Muscle of arm (tissue), 12 donors: ENCODE results near the gene PHLPP1. TPM values are rescaled to one million over a fixed set of nuclear protein-coding genes. Genes with fewer than 3 reads are reported as not detected.
"Not testable (repeated sequence)": the region's sequence is repeated elsewhere in the genome, so short reads cannot be mapped to it uniquely, and the experiment has no call there.

ENCODE experiments used
- DNase-seq: peaks from one replicate; pipeline ENCODE4 v3.0.0-alpha.2; 2013
- polyA plus RNA-seq, 12 donors: library from polyadenylated mRNA; unstranded; fragments of 120-200 nt; gene quantifications; one replicate each; pipeline ENCODE4 v1.2.1, GENCODE V29; 2013; ENCODE audit not compliant: insufficient read length in 12 of 12

PHLPP1 gene
- polyA plus RNA-seq, 12 donors = 7.3 to 12.0 (median 8.8) TPM; not detected in 1

DNA sequence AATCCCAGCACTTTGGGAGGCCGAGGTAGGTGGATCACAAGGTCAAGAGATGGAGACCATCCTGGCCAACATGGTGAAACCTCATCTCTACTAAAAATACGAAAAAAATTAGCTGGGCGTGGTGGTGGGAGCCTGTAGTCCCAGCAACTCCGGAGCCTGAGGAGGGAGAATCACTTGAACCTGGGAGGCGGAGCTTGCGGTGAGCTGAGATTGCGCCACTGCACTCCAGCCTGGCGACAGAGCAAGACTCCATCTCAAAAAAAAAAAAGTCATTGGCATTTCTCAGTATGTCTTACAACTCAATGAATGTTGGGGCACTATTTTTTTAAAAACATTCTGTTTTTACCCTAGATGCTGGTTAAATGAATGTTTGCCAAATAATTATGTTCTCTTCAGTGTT, 94.1 kb downstream of the PHLPP1 start:
- not testable (repeated sequence) for DNase-seq

DNA sequence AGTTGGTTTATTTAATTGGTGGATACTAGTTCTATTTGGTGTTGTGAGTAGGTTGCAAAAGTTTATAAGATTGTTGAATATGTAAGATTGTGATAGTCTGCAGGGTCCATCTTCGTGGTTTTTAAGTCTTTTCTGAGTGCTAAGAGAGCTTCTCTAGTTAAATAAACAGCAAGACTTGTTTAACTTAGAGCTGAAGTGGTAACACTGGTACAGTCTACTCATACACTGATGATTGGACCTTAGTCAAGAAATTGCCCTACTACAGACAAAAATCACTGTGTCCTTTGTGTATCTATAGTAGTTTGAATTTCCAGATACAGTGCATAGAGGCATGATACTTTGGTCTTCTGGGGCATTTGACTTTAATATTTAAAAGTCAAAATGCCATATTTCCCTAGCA, 94.6 kb downstream of the PHLPP1 start:
- DNase-seq = no peak

- DNase-seq = no peak
Observed at GRCh38 chr18:62810682-62811081, 95.3 kb downstream of the PHLPP1 start.

- no peak for DNase-seq
Observed at GRCh38 chr18:62811674-62812073, 96.3 kb downstream of the PHLPP1 start.

DNA sequence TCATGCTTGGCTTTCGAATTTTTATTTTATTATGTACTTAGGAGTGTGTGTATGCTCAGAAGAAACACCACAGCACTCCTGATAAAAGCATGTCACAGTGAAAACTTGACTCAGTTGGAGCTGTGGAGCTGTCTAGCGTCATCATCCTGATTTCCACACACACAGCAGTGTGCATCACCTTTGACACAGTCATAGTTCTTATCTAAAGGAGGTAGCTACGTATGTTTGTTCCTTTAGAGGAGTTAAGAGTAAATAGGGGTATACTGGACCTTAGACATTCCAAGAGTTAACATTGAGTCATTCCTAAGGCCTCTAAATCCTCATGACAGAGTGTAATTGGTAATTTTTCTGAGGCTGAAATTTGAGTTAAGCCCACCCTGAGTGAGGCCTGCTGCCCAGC, 96.9 kb downstream of the PHLPP1 start:
- DNase-seq = no peak

DNA sequence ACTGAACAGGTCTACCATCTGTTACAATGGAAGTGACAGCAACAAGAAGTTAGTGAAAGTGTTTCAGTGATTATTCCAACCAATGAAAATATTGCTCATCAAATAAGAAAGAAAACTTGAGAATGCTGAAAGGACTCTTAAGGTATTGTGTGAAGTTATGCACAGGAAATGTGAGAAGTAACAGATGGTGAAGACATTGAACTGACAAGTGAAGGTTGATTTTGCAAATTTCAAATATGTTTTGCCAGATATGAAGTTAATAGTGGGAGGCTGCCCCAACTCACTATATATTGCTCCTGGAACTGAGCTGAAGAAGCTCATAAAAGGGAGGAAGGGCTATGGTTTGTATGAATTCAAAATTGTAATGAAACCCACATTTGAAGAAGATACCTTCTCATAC, 97.5 kb downstream of the PHLPP1 start:
- no peak for DNase-seq

DNA sequence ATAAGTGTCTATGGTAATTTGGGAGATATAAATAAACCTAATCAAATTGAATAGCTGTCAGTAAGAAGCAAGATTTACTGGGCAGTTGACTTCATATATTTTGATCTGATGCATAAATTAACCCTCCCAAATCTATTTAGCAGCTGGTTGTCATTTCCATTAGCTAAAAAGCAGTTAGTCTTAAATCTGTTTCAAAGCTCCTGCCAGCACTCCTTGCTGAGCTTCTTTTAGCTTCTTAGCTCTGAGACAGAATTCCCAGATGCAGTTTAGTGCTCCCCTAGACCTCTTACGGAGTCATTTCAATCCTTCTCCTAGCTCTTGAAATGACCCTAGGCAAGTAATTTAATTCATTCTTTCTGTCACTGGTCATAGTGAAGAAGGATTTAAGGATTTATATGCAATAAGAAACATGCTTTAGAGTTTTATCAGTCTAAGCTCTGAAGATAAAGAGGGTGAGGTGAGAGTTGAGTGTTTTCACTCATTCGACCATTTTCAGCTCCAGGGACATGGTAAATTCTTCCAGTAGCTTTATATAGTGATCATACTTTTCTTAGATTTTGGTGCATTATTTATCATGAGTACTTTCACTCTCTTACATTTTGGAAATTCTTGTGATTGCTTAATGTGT, 98.9 kb downstream of the PHLPP1 start:
- no peak for DNase-seq

GRCh38 chr18:62825382-62825781, 110.0 kb downstream of the PHLPP1 start:
- DNase-seq = no peak

GRCh38 chr18:62827397-62827796, 112.1 kb downstream of the PHLPP1 start:
- no peak for DNase-seq

DNA sequence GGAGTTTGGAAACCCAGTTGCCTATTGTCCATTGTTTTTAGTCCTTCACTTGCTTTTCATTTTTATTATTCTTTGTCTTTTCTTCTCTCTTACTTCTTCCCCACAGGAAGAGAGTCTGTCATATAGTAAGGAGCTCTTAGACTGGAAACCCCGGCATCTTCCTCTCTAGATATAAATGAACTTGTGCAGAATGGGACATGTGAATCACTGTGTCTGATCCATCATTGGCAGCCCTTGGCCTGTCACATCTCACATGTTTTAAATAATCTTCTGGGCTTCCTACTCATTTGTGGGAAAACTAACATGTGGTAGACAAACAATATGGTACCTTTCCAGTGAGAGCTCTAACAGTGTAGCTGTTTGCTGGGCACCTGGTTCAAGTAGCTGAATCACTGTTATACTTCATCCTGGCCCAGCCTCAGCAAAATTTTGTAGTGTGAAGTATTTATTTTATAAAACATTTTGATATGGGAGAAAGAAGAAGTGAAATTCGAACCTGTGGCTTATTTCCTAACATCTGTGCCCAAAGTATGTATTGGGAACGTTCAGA, 112.8 kb downstream of the PHLPP1 start:
- DNase-seq = no peak

- DNase-seq = no peak
Observed at GRCh38 chr18:62828852-62829251, 113.5 kb downstream of the PHLPP1 start.

DNA sequence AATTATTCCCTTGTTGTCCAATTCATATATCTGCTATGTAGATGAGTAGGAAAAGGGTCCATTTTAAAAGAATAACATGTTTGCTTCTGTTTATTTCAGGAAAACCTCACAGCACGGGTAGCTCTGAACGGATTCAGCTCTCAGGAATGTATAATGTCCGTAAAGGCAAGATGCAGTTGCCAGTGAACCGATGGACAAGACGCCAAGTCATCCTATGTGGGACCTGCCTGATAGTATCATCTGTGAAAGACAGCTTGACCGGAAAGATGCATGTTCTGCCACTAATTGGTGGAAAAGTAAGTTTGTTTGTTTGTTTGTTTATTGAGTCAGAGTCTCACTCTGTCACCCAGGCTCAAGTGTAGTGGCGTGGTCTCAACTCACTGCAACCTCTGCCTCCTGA, 114.6 kb downstream of the PHLPP1 start:
- DNase-seq = no peak

- DNase-seq = no peak
Observed at GRCh38 chr18:62832282-62832681, 116.9 kb downstream of the PHLPP1 start.

GRCh38 chr18:62833494-62833893, 118.2 kb downstream of the PHLPP1 start:
- DNase-seq = no peak

DNA sequence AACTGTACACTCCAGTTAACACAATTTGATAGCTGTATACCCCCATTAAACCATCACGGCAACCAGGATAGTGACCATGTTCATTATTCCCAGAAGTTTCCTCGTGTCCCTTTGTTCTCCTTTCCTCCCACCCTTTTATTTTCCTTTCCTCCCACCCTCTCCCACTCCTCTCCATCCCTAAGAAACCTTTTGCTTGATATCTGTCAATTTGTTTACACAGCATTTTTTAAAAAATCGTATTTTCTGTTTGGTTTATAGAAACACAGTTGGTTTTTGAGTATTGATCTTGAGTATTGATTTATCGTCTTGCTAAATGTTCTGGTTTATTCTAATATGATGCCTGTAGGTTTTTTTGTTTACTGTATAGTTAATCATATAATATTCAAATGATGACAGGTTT, 119.4 kb downstream of the PHLPP1 start:
- DNase-seq = no peak

DNA sequence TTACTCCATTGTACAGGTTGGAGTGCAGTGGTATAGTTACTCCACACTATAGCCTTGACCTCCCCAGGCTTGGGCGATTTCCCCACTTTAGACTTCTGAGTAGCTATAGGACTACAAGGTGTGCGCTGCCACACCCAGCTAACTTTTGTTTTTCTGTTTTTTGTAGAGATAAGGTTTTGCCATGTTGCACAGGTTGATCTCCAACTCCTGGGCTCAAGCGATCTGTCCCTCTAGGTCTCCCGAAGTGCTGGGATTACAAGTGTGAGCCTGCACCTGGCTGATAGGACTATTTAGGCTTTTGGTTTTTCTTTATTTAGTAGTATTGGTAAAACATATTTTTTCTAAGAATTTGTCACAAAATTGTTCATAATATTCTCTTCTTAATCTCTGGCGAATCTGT, 121.7 kb downstream of the PHLPP1 start:
- DNase-seq = no peak

DNA sequence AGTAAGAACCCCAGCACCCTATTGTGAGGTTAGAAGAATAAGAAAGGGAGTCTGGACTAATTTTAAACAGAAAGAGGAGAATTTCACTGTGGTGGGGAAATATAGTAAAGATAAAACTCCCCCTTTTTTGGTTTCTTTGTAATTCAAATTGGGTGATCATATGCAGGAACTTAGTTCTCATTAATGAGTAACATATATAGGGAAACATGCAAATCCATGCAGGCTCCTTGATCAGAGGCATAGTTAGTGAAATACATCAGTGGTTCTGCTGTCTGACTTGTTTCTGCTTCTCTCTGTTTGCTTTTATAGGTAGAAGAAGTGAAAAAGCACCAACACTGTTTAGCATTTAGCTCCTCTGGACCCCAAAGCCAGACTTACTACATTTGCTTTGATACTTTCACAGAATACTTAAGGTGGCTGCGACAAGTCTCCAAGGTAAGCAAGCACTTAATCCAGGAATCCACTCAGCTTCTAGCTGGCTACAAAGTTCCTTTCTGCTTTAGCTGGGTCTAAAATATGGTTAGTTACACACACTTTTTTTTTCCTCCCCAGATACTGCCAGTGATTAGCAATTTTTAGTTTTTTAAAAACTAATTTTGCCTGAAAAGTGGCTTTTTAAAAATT, 123.2 kb downstream of the PHLPP1 start:
- DNase-seq = no peak

GRCh38 chr18:62839874-62840713, 124.8 kb downstream of the PHLPP1 start:
- no peak for DNase-seq

GRCh38 chr18:62841405-62841804, 126.1 kb downstream of the PHLPP1 start:
- no peak for DNase-seq

GRCh38 chr18:62842898-62843297, 127.6 kb downstream of the PHLPP1 start:
- DNase-seq = no peak

- DNase-seq = no peak
Observed at GRCh38 chr18:62844850-62845643, 129.7 kb downstream of the PHLPP1 start.

GRCh38 chr18:62846313-62846712, 131.0 kb downstream of the PHLPP1 start:
- no peak for DNase-seq
